Activated T-helper 17 cell treated with anti-CD3 and anti-CD28 coated beads, Interleukin-2, amount 50 U/mL, for 72 hours (primary cell): ENCODE results near the gene FADS2. TPM values are rescaled to one million over a fixed set of nuclear protein-coding genes. Genes with fewer than 3 reads are reported as not detected.

ENCODE experiments used
- ATAC-seq: fragments of 150-1000 bp; cut with Tn5 transposase; replicated peaks from 2 replicates; pipeline ENCODE4 v1.10.0; 2021; ENCODE audit warnings: mild to moderate bottlenecking, moderate library complexity
- H3K27ac Mint-ChIP-seq: one replicate; pipeline ENCODE4 v1.8.0; 2022; ENCODE audit warnings: mixed read lengths
- H3K27me3 Mint-ChIP-seq: one replicate; pipeline ENCODE4 v1.8.0; 2022; ENCODE audit warnings: mixed read lengths
- H3K36me3 Mint-ChIP-seq: one replicate; pipeline ENCODE4 v1.8.0; 2022; ENCODE audit warnings: low read depth, mild to moderate bottlenecking, mixed read lengths
- H3K4me1 Mint-ChIP-seq: one replicate; pipeline ENCODE4 v1.8.0; 2022; ENCODE audit warnings: mixed read lengths
- H3K4me3 Mint-ChIP-seq: one replicate; pipeline ENCODE4 v1.8.0; 2022; ENCODE audit warnings: mild to moderate bottlenecking, mixed read lengths
- H3K9me3 Mint-ChIP-seq: one replicate; pipeline ENCODE4 v1.8.0; 2022; ENCODE audit warnings: mixed read lengths
- total RNA-seq, 2 donors: library from RNA; stranded (reverse); gene quantifications; one replicate each; pipeline ENCODE4 v1.2.3, GENCODE V29; 2022

Gene FADS2
- total RNA-seq, 2 donors from 2014 or later: 9.4 to 58.3 TPM

DNA sequence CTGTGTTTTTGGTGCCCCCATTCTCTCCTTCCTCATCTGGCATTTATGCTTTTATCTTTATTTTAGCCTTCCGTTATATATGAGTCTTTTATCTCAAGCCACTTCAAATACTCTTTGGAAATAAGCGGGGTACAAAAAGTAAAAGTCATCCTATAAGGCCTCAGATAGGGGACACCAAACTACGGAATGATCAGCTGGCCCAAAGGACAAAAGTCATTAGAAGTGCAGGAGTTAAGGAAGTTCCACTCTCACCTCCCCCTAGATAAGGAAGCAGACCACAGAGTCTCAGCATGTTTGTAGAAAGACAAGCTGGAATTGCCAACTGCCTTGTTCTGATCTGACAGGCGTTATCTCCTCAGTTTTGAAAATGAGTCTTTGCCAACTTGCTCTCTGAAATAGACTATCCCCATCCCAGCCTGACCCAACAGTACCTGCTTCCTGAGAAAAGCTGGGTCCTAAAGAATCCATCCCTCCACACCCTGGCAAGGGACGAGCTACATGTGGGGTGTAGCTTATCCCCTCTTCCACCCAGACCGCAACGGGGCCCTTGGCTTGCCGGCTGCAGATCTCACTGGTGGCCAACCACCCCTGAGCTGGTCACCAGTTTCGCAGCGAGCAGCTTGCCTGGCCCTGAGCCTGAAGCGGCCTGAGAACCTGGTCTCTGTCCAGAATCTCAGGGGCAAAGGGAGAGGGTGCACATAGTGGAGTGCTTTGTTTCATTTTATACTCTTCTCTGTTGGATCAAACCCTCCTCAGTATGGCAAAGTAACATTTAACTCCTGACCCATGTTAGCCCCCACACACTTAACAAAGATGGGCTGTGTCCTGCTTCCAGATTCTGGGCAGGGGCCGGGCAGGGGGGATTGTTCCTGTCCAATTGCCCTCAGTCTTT is 13.8 kb downstream of the FADS2 start:
- no peak for ATAC-seq
- Mint-ChIP-seq H3K27me3 (no peaks in the 10 kb centered on the region), H3K4me1 (no peaks in the 10 kb centered on the region), H3K9me3 (no peaks in the 10 kb centered on the region), H3K4me3 (no peak overlapping the region), H3K27ac (no peak overlapping the region), H3K36me3 (peaks cover 58% of the 10 kb centered on the region)

- no peaks in the 10 kb centered on the region for H3K4me1 Mint-ChIP-seq
- no peaks in the 10 kb centered on the region for H3K27me3 Mint-ChIP-seq
- ATAC-seq: no peak
- no peak overlapping the region for H3K27ac Mint-ChIP-seq
- no peak overlapping the region for H3K4me3 Mint-ChIP-seq
- no peaks in the 10 kb centered on the region for H3K9me3 Mint-ChIP-seq
- peaks cover 63% of the 10 kb centered on the region for H3K36me3 Mint-ChIP-seq
Measured at GRCh38 chr11:61842528-61842820, 14.4 kb downstream of the FADS2 start.

- Mint-ChIP-seq H3K4me1 (no peaks in the 10 kb centered on the region), H3K27me3 (no peaks in the 10 kb centered on the region), H3K36me3 (peaks cover 69% of the 10 kb centered on the region), H3K9me3 (no peaks in the 10 kb centered on the region), H3K27ac (no peak overlapping the region), H3K4me3 (no peak overlapping the region)
- ATAC-seq: no peak
Measured at GRCh38 chr11:61844909-61845565, 16.9 kb downstream of the FADS2 start.

DNA sequence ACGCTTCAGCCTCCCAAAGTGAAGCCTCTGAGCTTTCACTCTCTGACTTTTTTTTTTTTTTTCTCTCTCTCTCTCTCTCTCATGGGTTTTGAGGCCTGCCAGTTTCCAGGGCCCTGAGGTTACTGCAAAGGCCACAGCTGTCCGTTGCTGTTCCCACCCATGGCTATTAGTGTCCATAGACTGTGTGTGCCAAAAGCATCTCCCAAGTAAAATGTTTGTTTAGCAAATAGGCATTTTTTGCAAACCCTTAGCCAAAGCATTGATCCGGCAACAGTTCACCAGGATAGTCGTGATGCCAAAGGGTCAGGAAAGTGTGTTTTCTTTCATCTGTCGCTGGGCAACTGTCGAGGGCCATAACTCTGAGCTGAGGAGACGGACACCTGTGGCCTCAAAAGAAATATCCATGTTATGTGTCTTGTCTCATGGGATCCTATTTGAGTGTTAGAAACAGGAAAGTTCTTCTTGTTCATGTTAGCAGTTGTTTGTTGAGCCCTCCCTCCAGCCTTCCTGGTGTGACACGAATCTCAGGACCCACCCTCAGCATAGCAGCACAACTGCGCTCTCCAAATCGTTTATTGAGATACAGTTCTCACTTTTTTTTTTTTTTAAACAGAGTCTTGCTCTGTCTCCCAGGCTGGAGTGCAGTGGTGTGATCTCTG is 18.4 kb downstream of the FADS2 start:
- ATAC-seq: no peak
- Mint-ChIP-seq H3K27ac (no peak overlapping the region), H3K9me3 (no peaks in the 10 kb centered on the region), H3K27me3 (no peaks in the 10 kb centered on the region), H3K36me3 (peaks cover 67% of the 10 kb centered on the region), H3K4me3 (no peak overlapping the region), H3K4me1 (no peaks in the 10 kb centered on the region)

- Mint-ChIP-seq H3K4me3 (no peak overlapping the region), H3K36me3 (peaks cover 70% of the 10 kb centered on the region), H3K4me1 (no peaks in the 10 kb centered on the region), H3K27ac (no peak overlapping the region), H3K27me3 (no peaks in the 10 kb centered on the region), H3K9me3 (no peaks in the 10 kb centered on the region)
- no peak for ATAC-seq
Measured at GRCh38 chr11:61847914-61848581, 19.9 kb downstream of the FADS2 start.

- no peak overlapping the region for H3K27ac Mint-ChIP-seq
- ATAC-seq: no peak
- H3K4me1 Mint-ChIP-seq: no peaks in the 10 kb centered on the region
- no peaks in the 10 kb centered on the region for H3K27me3 Mint-ChIP-seq
- no peaks in the 10 kb centered on the region for H3K9me3 Mint-ChIP-seq
- H3K4me3 Mint-ChIP-seq: no peak overlapping the region
- peaks cover 70% of the 10 kb centered on the region for H3K36me3 Mint-ChIP-seq
Measured at GRCh38 chr11:61848631-61849030, 20.5 kb downstream of the FADS2 start.

DNA sequence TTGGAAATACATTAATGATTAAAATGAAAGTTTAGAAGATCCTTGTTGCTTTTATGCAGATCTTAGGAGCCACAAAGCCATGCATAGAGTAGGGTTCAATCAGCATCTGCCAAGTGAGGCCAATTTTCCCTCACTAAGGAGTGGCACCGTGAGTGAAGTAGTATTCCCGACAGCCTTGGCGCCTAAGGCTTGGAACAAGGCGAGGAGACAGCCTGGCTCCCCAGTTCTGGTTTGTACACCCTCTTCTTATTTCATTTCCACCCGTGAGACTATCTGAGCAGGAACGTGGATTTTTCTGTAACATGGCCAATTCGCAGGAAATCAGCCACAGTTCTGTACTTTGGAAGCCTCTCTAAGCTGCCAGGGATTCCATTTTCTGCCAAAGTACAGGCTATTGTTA is 22.6 kb downstream of the FADS2 start:
- no peaks in the 10 kb centered on the region for H3K27me3 Mint-ChIP-seq

DNA sequence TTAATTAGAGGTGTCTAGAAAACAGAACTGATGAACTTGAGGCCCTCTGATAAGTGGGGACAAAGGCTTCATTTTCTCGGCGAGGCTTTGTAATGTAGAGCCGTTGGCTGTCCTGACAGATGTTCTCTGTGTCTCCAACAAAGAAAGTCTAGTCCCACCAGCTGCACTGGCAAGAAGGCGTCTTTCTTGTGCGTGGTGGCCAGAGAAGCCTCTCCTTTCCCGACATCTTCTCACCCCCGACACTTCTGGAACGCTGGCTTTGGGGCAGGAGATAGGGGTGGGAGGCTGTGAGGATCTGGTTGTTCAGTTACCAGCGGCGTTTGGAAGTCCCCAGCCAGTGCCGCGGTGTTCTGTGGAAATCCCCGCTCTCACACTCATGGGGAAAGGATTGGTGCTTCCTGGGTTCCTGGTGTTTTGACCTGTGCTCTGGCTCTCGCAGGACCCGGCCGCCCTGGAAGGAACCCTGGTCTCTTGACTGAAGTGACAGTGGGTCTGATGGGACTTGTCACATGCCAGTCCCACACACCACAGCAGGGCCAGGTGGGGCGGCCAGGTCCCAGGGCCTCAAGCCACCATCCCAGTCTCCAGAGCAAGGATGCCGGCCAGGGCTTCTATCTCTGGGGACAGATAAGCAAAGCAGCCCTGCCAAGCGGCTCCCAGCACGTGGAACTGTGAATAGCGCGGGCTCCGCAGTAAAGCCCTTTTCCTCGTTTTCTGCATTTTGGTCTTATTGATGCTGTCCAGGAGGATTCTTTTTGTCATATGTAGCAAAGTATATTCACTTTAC is 23.2 kb downstream of the FADS2 start:
- ATAC-seq: no peak
- Mint-ChIP-seq H3K4me3 (no peak overlapping the region), H3K27me3 (no peaks in the 10 kb centered on the region), H3K9me3 (no peaks in the 10 kb centered on the region), H3K36me3 (peaks cover 55% of the 10 kb centered on the region), H3K27ac (no peak overlapping the region), H3K4me1 (no peaks in the 10 kb centered on the region)

More for the DNA sequence above, 22.6 kb downstream of the FADS2 start:
- Mint-ChIP-seq H3K4me1 (no peaks in the 10 kb centered on the region), H3K4me3 (no peak overlapping the region), H3K27ac (no peak overlapping the region), H3K9me3 (no peaks in the 10 kb centered on the region), H3K36me3 (peaks cover 61% of the 10 kb centered on the region)
- ATAC-seq: no peak

DNA sequence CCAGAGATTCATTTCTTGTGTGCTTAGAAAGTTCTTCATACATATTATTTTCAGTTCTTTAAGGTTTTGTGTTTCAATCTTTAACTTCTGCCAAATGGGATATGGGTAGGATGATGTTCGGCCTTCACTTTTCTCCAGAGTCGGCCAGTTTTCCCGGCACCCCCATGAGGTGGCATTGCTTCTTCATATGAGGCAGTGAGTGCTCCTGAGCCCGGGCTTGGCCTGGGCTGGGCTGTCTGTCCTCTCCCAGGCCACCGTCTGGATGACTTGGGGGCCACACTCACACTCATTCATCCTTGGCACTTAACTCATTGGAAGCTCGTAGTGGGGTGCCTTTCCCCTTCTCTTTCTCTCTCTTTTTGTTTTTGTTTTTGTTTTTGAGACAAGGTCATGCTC is 23.8 kb downstream of the FADS2 start:
- Mint-ChIP-seq H3K27ac (no peak overlapping the region), H3K36me3 (peaks cover 52% of the 10 kb centered on the region), H3K9me3 (no peaks in the 10 kb centered on the region), H3K4me1 (no peaks in the 10 kb centered on the region), H3K27me3 (no peaks in the 10 kb centered on the region), H3K4me3 (no peak overlapping the region)
- no peak for ATAC-seq

- H3K4me3 Mint-ChIP-seq: no peak overlapping the region
- H3K36me3 Mint-ChIP-seq: peaks cover 40% of the 10 kb centered on the region
- no peaks in the 10 kb centered on the region for H3K27me3 Mint-ChIP-seq
- H3K9me3 Mint-ChIP-seq: no peaks in the 10 kb centered on the region
- ATAC-seq: no peak
- H3K27ac Mint-ChIP-seq: no peak overlapping the region
- no peaks in the 10 kb centered on the region for H3K4me1 Mint-ChIP-seq
Measured at GRCh38 chr11:61853698-61854169, 25.6 kb downstream of the FADS2 start.

- no peaks in the 10 kb centered on the region for H3K27me3 Mint-ChIP-seq
- no peak overlapping the region for H3K27ac Mint-ChIP-seq
- H3K36me3 Mint-ChIP-seq: peaks cover 44% of the 10 kb centered on the region
- no peaks in the 10 kb centered on the region for H3K9me3 Mint-ChIP-seq
- ATAC-seq: no peak
- no peaks in the 10 kb centered on the region for H3K4me1 Mint-ChIP-seq
- H3K4me3 Mint-ChIP-seq: no peak overlapping the region
Measured at GRCh38 chr11:61854206-61854895, 26.3 kb downstream of the FADS2 start.

DNA sequence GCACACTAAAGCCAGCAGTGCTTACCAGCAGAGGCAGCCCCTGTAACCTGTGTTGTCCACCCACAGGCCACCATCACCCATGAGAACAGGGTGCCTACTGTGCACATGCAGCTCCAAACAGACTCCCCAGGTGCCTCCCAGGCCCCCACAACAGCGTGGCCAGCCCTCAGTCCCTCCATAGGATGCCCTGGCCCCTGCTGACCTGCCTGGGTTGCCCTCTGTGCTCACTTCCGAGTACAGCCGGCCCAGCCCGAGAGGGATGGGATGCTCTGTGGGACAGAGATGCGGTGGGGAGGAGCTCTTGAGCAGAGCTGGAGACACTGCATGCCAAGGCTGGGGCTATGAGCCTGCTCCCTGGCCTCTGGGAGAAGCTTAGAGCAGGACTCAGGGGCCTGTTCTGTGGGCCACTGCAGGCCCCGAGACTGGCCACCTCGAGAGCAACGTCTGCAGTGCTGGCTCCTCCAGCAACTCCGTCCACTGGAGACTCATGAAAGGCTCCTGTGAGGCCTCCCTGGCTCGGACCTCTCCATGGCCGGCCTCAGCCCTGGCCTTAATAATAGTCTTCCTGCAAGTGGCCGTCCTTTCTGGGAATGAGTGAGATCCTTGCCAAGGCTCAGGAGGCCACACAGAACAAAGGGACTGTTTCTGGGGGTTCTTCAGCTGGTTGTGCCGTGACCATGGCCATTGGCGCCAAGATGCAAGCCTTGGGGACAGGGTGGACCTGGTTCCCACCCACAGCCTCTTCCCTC is 27.0 kb downstream of the FADS2 start:
- Mint-ChIP-seq H3K4me1 (no peaks in the 10 kb centered on the region), H3K27ac (no peak overlapping the region), H3K9me3 (no peaks in the 10 kb centered on the region), H3K27me3 (no peaks in the 10 kb centered on the region), H3K4me3 (no peak overlapping the region), H3K36me3 (peaks cover 44% of the 10 kb centered on the region)
- ATAC-seq: no peak
